HG03575 (cell line): ENCODE measurements around the gene FSCN2.

Experiments
- ATAC-seq: cut with Tn5 transposase; IDR thresholded peaks from one replicate; pipeline ENCODE4 v1.9.1; 2021; ENCODE audit not compliant: unreplicated experiment, insufficient number of reproducible peaks, low FRiP score; ENCODE audit errors: extremely low read depth

Gene FSCN2, protein sequence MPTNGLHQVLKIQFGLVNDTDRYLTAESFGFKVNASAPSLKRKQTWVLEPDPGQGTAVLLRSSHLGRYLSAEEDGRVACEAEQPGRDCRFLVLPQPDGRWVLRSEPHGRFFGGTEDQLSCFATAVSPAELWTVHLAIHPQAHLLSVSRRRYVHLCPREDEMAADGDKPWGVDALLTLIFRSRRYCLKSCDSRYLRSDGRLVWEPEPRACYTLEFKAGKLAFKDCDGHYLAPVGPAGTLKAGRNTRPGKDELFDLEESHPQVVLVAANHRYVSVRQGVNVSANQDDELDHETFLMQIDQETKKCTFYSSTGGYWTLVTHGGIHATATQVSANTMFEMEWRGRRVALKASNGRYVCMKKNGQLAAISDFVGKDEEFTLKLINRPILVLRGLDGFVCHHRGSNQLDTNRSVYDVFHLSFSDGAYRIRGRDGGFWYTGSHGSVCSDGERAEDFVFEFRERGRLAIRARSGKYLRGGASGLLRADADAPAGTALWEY

DNA sequence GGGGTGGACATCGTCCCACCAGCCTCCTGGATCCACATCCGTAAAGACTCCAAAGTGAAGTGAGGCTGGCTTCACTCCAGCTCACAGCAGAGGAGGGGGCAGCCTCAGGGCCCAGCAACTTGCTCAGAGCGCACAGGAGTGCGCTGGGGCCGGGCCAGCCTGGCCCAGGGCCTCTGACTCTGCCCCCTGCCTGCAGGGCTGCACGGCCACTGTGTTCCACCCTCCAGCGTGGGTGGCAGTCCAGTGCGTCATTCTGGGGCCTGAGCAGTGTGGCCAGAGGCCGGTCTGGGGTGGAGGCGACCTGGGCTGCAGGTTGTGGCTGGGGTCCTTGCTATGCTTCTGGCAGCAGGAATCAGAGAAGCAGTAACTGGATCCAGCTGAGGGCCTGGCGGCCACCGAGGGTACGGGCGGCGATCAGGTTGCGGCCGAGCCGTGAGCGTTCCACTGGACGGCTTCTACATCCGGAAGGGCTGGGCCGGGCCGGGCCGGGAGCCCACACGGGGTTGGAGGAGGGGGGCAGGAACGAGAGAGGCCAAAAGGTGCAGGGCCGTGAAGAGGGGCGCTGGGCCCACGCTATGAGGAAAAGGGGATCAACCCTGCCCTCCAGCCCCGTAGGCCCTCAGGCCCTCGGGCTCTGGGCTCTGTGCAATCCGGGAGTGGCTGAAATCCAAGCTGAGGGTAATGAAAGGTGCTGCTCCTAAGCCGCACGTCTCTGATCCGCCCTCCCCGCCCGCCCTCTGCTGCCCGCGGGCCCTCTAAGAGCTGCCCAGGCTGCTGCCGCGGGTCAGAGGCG, at the start of gene FSCN2:
TSS of gene FSCN2 (plus strand) at position 787 of the 793 bp plus-strand sequence. CDS start 155 bp downstream, outside the sequence.
- no peak for ATAC-seq

DNA sequence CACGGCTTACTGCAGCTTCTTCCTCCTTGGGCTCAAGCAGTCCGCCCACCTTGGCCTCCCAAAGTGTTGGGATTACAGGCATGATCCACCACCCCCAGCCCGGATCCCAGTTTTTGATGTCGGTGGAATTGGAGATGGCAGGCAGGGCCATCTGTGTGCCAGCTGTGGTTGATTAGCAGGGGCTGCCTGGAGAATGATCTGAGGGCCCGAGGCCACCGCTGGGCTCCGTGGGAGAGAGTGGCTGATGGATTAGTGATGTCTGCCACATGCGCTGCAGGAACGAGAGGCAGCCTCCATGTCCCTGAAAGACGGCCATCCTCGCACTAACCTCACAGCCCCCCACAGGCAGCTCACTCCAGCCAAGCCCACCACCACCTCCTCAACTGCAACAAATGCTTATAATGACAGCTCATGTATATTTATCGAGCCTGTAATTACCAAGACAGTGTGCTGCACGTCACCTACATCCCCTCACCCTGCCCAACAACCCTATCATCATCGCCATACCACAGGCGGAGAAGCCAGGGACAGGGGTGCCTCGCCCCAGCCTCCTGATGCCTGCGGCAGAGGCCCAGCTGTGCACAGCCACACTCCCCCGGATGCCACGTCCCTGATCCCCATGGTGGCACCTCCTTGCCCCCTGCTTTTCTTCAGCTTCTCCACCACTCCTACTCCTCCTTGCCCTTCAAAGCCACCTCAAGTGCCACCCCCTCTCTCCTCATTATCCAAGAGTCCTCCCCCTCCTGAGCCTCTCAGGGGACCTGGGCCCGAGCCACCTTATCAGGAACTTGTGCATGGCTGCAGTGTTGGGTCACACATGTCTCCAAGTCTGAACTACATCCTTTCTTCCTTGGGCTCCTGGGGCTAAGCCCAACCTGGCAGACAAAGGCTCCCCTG, 48.8 kb upstream of the FSCN2 start:
- ATAC-seq, result no peak

DNA sequence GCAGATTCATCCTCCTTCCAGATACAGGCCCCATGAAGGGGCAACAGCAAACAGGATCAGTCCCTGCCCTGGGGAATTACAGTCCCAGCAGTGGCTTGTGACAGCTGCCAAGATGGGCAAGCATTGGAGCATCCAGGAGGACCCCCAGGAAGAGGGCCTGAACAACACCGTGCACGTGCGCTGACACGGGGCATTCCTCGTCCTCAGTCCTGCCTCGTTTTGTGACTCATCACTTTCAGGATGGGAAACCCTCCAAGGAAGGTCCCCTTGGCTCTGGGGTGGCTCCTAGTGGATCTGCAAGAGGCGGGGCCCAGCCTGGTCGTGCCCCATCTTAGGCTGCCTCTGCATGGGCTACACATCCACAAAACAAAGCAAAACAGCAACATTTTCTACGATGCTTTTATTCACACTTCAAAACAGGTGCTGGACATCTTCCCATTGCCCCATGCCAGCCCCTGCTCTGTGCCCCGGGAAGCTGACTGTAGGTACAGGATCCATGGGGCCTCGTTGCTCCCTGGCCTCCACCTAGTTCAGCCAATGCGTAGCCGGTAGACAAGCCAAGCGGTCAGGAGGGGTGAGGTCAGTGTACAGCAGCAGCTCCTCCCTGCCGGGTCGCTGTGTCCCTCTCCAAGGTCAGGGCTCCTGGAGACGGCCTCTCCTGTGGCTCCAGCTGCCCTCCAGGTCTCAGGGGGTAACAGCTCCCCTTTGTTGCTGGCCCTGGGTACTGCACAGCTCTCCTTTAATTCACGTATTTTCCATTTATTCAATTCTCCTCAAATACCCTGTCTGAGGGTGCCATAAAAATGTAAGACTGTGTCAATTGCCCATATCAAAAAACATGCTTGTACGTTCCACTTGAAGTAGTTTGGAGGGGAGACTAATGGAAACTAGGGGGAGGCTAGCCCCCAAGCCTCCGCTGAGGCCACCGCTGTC, 47.8 kb upstream of the FSCN2 start:
- ATAC-seq, result no peak

GRCh38 chr17:81481073-81481799, 46.9 kb upstream of the FSCN2 start:
- ATAC-seq, result no peak

DNA sequence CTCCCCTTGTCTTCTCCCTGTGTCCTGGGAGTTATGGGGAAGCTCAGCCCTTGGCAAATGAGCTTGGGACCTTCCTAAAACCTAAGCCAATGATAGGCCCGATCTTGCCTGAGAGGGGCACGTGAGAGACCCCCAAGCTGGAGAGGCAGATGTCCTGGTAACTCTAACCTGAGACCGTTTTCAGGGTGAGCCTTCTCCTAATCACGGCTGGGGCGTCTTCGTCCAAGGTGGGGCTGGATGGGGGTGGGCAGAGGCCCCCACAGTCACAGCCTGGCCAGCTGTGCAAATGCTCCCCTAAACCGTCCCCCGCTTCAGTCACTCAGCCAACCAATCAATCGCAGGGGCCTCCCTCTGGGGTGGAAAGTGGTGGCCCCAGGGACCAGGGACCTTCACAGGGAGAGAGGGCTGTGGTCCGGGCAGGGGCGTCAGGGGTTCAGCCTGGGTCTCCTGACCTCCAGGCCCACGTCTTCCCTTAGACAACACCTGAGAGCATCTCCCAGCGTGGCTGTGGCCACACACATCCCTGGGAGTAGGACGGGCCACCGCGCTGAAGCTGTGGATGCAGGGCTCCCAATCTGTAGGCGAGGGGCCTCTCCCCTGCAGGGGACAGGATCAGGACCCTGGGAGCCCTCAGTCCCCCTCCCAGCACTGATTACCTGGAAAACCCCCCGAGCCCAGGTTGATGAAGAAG, 46.2 kb upstream of the FSCN2 start:
- ATAC-seq, result no peak

DNA sequence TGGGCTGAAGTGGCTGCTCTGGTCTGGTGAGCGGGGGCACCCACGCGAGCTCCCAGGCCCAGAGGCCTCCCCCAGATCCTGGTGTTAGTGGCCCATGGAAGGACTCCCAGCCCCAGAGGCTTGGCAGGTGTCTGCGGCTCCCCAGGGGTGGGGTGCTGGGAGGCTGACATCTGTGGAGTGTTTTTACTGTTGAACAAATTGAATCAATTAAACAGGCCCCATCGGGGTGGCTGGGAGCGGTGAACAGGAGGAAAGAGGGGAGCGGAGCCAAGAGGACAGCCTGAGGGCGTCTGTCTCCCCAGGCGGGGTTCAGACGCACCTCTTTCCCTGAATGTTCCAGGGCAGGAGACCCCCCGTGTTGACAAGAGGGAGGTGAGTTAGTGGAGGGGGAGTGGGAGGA, 45.5 kb upstream of the FSCN2 start:
- ATAC-seq, result no peak

- no peak for ATAC-seq
Measured at GRCh38 chr17:81483085-81483861, 44.9 kb upstream of the FSCN2 start.

- no peak for ATAC-seq
Measured at GRCh38 chr17:81483862-81484194, 44.3 kb upstream of the FSCN2 start.

DNA sequence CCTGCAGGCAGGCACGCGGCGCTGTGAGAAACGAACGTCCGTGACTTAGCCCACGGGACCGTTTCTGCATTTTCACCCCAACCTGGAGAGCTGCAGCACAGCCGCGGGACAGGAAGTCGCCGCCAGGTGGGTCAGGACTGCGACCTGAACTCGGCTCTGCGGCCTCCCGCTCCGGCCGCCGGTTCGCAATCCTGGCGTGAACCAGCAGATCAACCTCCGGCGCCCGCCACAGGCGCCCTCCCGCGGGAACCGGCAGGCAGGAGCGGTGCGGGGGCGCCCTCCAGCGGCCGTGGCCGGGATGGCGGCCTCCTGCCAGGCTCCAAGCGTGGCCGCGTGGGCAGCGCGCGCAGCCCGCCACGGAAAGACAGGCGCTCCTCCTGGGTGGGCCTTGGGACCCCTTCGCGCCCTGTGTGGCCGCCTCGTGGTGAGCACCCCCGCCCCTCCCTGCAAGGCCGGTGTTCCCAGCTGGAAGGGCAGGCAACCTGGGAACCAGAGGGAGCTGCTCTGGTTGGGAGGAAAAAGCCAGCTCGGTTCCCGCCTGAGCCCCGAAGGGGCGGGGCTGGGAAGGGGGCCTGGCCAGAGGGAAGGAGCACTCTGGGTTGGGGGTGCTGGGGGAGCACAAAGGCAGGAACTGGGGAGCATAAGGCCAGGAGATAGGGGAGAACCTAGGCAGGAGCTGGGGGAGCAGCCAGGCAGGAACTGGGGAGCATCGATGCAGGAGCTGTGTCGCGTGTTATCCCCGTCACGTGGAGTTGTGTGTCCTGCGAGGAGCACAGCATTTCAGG, 43.8 kb upstream of the FSCN2 start:
- ATAC-seq, result no peak

- no peak for ATAC-seq
Measured at GRCh38 chr17:81486199-81486810, 41.9 kb upstream of the FSCN2 start.

DNA sequence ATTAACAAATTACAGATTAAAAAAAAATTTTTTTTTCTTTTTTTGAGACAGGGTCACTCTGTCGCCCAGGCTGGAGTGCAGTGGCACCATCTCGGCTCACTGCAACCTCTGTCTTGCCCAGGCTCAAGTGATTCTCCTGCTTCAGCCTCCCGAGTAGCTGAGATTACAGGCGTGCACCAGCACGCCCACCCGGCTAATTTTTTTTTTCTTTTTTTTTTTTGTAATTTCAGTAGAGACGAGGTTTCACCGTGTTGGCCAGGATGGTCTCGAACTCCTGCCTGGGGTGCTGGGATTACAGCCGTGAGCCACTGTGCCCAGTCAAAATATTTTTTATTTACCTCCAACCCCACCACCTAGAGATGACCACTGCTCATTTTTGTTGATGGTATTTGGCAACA, 41.1 kb upstream of the FSCN2 start:
- ATAC-seq, result no peak

DNA sequence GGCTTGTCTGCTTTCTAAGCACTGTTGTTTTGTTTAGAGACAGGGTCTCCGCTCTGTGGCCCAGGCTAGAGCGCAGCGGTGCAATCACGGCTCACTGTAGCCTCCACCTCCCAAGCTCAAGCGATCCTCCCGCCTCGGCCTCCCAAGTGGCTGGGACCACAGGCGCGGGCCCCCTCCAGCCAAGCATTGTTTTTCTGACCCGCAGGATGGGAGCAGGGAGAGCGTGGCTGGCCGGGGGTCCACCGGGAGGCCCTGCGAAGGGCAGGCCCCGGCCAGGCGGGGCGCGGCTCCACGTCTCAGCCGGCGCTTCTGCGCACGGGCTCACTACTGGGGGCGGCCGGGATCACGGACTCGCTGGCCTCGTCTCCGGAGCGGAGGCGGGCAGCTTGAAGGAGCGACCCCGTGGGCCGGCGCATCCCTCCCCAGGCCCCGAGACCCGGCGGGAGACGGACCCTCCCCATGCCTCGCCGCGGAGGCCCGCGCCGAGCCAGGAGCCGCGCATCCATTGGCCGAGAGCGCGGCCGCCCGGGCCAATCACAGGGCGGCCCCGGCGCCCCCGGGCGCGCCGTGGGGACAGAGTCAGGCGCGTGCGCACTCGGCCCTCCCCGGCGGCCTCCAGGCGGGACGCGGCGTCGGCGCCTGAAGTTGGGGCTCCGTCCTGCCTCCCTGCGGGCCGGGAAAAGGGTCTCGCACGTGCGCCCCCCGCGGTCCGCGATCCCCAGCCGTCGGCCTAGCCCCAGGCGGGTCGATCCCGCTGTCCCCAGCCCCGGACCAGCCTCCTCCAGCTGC, 40.5 kb upstream of the FSCN2 start:
- ATAC-seq, result no peak

GRCh38 chr17:81488276-81488860, 39.8 kb upstream of the FSCN2 start:
- ATAC-seq, result no peak
